SU-DHL-6 (cell line): ENCODE results near the gene PITPNM3.

Experiments
- H2AFZ ChIP-seq: fragments of 200-600 bp; sonication (generic); 2 replicates; pipeline ENCODE4 v1.6.1; 2014; ENCODE audit warnings: low read depth, mild to moderate bottlenecking, moderate library complexity, mixed read lengths, antibody characterized with exemption, low read length; ENCODE audit not compliant: severe bottlenecking
- H3F3A ChIP-seq: fragments of 200-600 bp; shearing (Covaris generic); 2 replicates; pipeline ENCODE4 v1.6.0; 2016; ENCODE audit warnings: antibody characterized with exemption, mild to moderate bottlenecking; ENCODE audit not compliant: insufficient read depth
- H3K27ac ChIP-seq: fragments of 200-600 bp; sonication (generic); 2 replicates; pipeline ENCODE4 v1.5.1; 2016; ENCODE audit warnings: low read depth, mild to moderate bottlenecking, low read length, moderate library complexity, mixed read lengths
- H3K27me3 ChIP-seq: fragments of 200-600 bp; sonication (generic), shearing (Covaris generic); 2 replicates; pipeline ENCODE4 v1.6.0; 2014; ENCODE audit warnings: mild to moderate bottlenecking, low read length
- H3K36me3 ChIP-seq: fragments of 200-600 bp; sonication (generic); 2 replicates; pipeline ENCODE4 v1.6.1; 2014; ENCODE audit warnings: mild to moderate bottlenecking, low read length, mixed read lengths
- H3K4me2 ChIP-seq: fragments of 300-600, 200-600 bp; shearing (Covaris generic), sonication (generic); 2 replicates; pipeline ENCODE4 v1.6.0; 2014; ENCODE audit warnings: low read length, low read depth, mild to moderate bottlenecking; ENCODE audit not compliant: poor library complexity, severe bottlenecking
- H3K4me3 ChIP-seq: fragments of 200-600 bp; sonication (generic); 2 replicates; pipeline ENCODE4 v1.5.1; 2014; ENCODE audit warnings: antibody characterized with exemption, low read length, mild to moderate bottlenecking, mixed read lengths; ENCODE audit not compliant: insufficient read depth, poor library complexity, severe bottlenecking
- H3K79me2 ChIP-seq: fragments of 200-600 bp; sonication (generic); 2 replicates; pipeline ENCODE4 v1.6.1; 2014; ENCODE audit warnings: mild to moderate bottlenecking, low read length, moderate library complexity; ENCODE audit not compliant: insufficient read depth
- H3K9ac ChIP-seq: fragments of 200-600 bp; sonication (generic); 2 replicates; pipeline ENCODE4 v1.7.0; 2014; ENCODE audit warnings: mild to moderate bottlenecking, low read length
- H3K9me2 ChIP-seq: fragments of 200-600 bp; sonication (generic); replicated peaks from 2 replicates; pipeline ENCODE4 v1.6.1; 2014; ENCODE audit warnings: low read length; ENCODE audit not compliant: insufficient read depth
- H3K9me3 ChIP-seq: fragments of 200-600 bp; sonication (generic); 2 replicates; pipeline ENCODE4 v1.6.1; 2014; ENCODE audit warnings: low read length, mixed read lengths; ENCODE audit not compliant: insufficient read depth
- H4K20me1 ChIP-seq: fragments of 200-600 bp; sonication (generic); 2 replicates; pipeline ENCODE4 v1.6.1; 2014; ENCODE audit warnings: low read depth, mild to moderate bottlenecking, antibody characterized with exemption, low read length, moderate library complexity, mixed read lengths
- EZH2phosphoT487 ChIP-seq: fragments of 200-600 bp; sonication (generic), shearing (Covaris generic); conservative IDR thresholded peaks from 2 replicates; pipeline ENCODE4 v1.6.1; 2018; ENCODE audit warnings: mild to moderate bottlenecking, antibody characterized with exemption, low read length, moderate library complexity, mixed read lengths
- TF ChIP-seq, protein P1 (sequence below): fragments of 200-600 bp; sonication (generic); IDR thresholded peaks from one replicate; pipeline ENCODE4 v1.5.1; 2017; ENCODE audit warnings: antibody characterized with exemption, mild to moderate bottlenecking, low read length, moderate library complexity; ENCODE audit not compliant: insufficient read depth, poor library complexity, severe bottlenecking

PITPNM3 gene

DNA sequence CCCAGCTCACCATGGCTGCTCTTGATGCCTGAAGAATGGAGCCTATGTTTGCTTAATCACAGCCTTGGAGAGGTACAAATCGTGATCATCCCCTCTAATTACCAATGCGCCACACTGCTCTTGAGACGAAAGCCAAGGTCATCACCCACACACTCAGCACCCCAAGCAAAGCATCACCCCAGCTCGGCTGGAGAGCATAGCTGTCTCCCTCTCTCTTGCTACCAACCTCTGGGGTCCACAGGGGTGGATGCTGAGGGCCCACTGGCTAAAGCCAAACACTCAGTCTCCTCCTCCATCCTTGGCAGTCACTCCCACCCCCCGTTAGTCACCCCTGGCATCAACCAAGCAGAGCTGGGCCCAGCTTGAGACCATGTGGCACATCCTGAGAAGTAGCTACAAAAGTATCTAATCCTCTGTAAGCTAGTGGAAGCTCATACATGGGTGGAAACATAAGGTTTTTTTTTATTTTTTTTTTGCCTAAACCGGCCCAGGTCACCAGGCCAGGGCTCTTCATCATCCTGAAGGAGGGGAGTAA lies 67.3 kb downstream of the PITPNM3 start:
- no peak overlapping the region for H3K4me3 ChIP-seq
- H3K27me3 ChIP-seq: no peaks in the 10 kb centered on the region
- no peak overlapping the region for H3K4me2 ChIP-seq
- H3K27ac ChIP-seq: no peak overlapping the region
- H3K36me3 ChIP-seq: no peaks in the 10 kb centered on the region
- no peaks in the 10 kb centered on the region for H3F3A ChIP-seq
- no peaks in the 10 kb centered on the region for H4K20me1 ChIP-seq
- H2AFZ ChIP-seq: no peak overlapping the region
- no peaks in the 10 kb centered on the region for H3K79me2 ChIP-seq
- no peak overlapping the region for H3K9ac ChIP-seq
- H3K9me3 ChIP-seq: no peaks in the 10 kb centered on the region
- no peaks in the 10 kb centered on the region for H3K9me2 ChIP-seq
- no peak for TF ChIP-seq EZH2phosphoT487
- TF ChIP-seq, protein P1, sequence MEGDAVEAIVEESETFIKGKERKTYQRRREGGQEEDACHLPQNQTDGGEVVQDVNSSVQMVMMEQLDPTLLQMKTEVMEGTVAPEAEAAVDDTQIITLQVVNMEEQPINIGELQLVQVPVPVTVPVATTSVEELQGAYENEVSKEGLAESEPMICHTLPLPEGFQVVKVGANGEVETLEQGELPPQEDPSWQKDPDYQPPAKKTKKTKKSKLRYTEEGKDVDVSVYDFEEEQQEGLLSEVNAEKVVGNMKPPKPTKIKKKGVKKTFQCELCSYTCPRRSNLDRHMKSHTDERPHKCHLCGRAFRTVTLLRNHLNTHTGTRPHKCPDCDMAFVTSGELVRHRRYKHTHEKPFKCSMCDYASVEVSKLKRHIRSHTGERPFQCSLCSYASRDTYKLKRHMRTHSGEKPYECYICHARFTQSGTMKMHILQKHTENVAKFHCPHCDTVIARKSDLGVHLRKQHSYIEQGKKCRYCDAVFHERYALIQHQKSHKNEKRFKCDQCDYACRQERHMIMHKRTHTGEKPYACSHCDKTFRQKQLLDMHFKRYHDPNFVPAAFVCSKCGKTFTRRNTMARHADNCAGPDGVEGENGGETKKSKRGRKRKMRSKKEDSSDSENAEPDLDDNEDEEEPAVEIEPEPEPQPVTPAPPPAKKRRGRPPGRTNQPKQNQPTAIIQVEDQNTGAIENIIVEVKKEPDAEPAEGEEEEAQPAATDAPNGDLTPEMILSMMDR: no peak

DNA sequence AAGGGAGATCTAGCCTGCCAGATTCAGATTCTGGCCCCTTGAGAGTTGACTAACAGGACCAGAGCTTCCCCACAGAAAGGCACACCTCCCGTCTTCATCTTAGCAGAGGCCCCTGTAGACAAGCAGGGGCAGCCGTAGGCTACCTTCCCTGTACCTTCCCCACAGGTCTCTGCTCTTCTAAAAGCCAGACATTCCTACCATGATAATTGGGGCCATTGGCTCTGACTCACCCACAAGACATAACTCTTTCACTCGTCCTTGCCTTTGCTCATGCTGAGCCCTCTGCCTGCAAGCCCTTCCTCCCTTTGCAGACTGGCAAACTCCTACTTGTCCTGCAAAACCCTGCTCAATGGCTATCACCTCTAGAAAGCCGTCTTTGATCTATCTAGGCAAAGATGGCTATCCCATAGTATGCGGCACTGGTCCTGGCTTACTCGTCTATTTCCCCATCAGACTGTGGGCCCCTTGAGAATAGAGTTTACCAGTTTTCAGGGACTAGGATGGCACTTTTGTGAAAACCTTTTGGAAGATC lies 68.3 kb downstream of the PITPNM3 start:
- H3K27ac ChIP-seq: no peak overlapping the region
- no peaks in the 10 kb centered on the region for H3K79me2 ChIP-seq
- H3F3A ChIP-seq: no peaks in the 10 kb centered on the region
- no peak overlapping the region for H3K9ac ChIP-seq
- H3K4me3 ChIP-seq: no peak overlapping the region
- H3K4me2 ChIP-seq: no peak overlapping the region
- H2AFZ ChIP-seq: no peak overlapping the region
- TF ChIP-seq, protein P1: no peak
- TF ChIP-seq EZH2phosphoT487: no peak
- no peaks in the 10 kb centered on the region for H3K9me2 ChIP-seq
- no peaks in the 10 kb centered on the region for H3K36me3 ChIP-seq
- H3K9me3 ChIP-seq: no peaks in the 10 kb centered on the region
- no peaks in the 10 kb centered on the region for H4K20me1 ChIP-seq
- H3K27me3 ChIP-seq: no peaks in the 10 kb centered on the region

DNA sequence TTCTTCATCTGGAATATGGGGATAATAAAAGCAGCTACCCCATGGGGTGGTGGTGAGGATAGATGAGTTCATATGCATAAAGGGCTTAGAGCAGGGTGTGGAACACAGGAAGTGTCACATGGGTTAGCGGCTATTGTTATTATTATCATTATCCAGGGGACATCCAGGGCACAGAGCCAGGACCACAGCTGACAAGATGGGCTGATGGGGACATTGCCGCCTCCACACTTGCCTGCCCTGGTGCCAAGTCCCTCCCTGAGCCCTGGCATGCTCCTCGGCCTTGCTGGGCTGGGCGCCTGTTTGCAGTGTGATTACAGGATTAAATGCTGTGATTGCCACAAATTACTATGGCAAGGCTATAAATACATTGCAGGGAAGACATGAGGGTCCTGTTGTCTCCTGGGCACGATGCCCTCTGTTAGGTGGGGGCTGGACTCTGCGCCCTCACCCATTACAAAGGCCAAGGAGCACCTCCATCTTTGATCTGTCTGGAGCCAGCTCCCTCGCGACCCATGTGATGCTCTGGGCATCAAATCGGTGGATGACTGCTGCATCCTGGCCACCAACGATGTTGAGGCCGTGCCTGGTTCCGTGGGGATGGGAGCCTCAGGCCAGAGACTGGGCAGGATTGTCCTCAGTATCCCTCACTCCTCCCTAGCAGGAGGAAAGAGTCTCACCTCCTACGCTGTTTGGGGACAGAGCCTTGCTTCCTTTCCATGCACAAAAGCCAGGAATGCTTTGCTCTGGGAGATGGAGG lies 68.9 kb downstream of the PITPNM3 start:
- H3K27me3 ChIP-seq: no peaks in the 10 kb centered on the region
- no peak overlapping the region for H3K9ac ChIP-seq
- no peaks in the 10 kb centered on the region for H3F3A ChIP-seq
- no peak overlapping the region for H3K27ac ChIP-seq
- H3K4me3 ChIP-seq: no peak overlapping the region
- no peaks in the 10 kb centered on the region for H3K9me2 ChIP-seq
- no peak overlapping the region for H2AFZ ChIP-seq
- TF ChIP-seq, protein P1: no peak
- TF ChIP-seq EZH2phosphoT487: no peak
- no peaks in the 10 kb centered on the region for H4K20me1 ChIP-seq
- no peaks in the 10 kb centered on the region for H3K9me3 ChIP-seq
- H3K4me2 ChIP-seq: no peak overlapping the region
- no peaks in the 10 kb centered on the region for H3K79me2 ChIP-seq
- H3K36me3 ChIP-seq: no peaks in the 10 kb centered on the region
